AG04449 (cell line): ENCODE measurements around the gene RPN2.

Source experiments
- CTCF ChIA-PET: fragments of 350-600 bp; formaldehyde crosslinking; extraction: SDS; loops from one replicate; lab custom pipeline; 2021; ENCODE audit warnings: antibody characterized with exemption; lab: Yijun Ruan, JAX
- POLR2A ChIA-PET: fragments of 400-600, 350-600 bp; formaldehyde crosslinking; extraction: SDS; loops from one replicate; lab custom pipeline; 2020; ENCODE audit warnings: antibody characterized with exemption, inconsistent platforms; lab: Yijun Ruan, JAX
- DNase-seq: peaks from one replicate; pipeline ENCODE4 v3.0.0-alpha.2; 2010; ENCODE audit warnings: low read depth, low spot score
- H3K4me3 ChIP-seq: 2 replicates; pipeline ENCODE4 v1.5.1; 2011; ENCODE audit warnings: low read depth, mild to moderate bottlenecking, control low read depth, low read length
- CTCF ChIP-seq: IDR thresholded peaks from one replicate; pipeline ENCODE4 v1.5.1; 2011; ENCODE audit warnings: mild to moderate bottlenecking, moderate library complexity, low read length, control low read depth, inconsistent platforms; ENCODE audit not compliant: insufficient read depth; ENCODE audit errors: missing control alignments

RPN2 gene

GRCh38 chr20:37270576-37271420 lies 91.7 kb downstream of the RPN2 start:
- ChIA-PET POLR2A (interaction anchor here (0.9 kb wide), 1 partner anchor 12 kb away, joined by 3 read pairs; no protein-coding TSS in a partner anchor), CTCF (interaction anchor here (0.9 to 11.2 kb wide), 24 partner anchors 8 to 277 kb away, joined by 3 to 283 read pairs (median 7); partner anchors contain the start of genes BLCAP and SRC)
- H3K4me3 ChIP-seq = no peak overlapping the region
- no peak for TF ChIP-seq CTCF
- no peak for DNase-seq

GRCh38 chr20:37271421-37271768 lies 92.3 kb downstream of the RPN2 start:
- ChIA-PET CTCF (interaction anchor here (1.3 to 11.2 kb wide), 11 partner anchors 7 to 277 kb away, joined by 3 to 283 read pairs (median 33); partner anchors contain the start of gene BLCAP), POLR2A (interaction anchor here (0.9 kb wide), 1 partner anchor 11 kb away, joined by 3 read pairs; no protein-coding TSS in a partner anchor)
- no peak for TF ChIP-seq CTCF
- no peak overlapping the region for H3K4me3 ChIP-seq
- DNase-seq = no peak

- POLR2A ChIA-PET = no interaction called here
Measured at GRCh38 chr20:37273988-37274387, 94.9 kb downstream of the RPN2 start.

GRCh38 chr20:37274851-37275524 lies 95.9 kb downstream of the RPN2 start:
- no peak for DNase-seq
- TF ChIP-seq CTCF = no peak
- CTCF ChIA-PET = interaction anchor here (5.9 to 17.6 kb wide), 2 partner anchors 109 to 259 kb away, joined by 61 to 326 read pairs; no protein-coding TSS in a partner anchor
- POLR2A ChIA-PET = no interaction called here
- no peak overlapping the region for H3K4me3 ChIP-seq

More at GRCh38 chr20:37273988-37274387, 94.9 kb downstream of the RPN2 start:
- CTCF ChIA-PET = interaction anchor here (1.0 to 17.6 kb wide), 3 partner anchors 8 to 256 kb away, joined by 3 to 326 read pairs (median 283); partner anchors contain the start of gene BLCAP
- no peak overlapping the region for H3K4me3 ChIP-seq
- DNase-seq = no peak
- TF ChIP-seq CTCF = no peak

- DNase-seq = no peak
- TF ChIP-seq CTCF = peak; percentile 50
- ChIA-PET POLR2A (interaction anchor here (1.5 kb wide), 1 partner anchor 69 kb away, joined by 3 read pairs; the partner anchor contains the start of gene SRC), CTCF (interaction anchor here (0.8 to 17.6 kb wide), 19 partner anchors 8 to 287 kb away, joined by 3 to 326 read pairs (median 4); no protein-coding TSS in a partner anchor)
- no peak overlapping the region for H3K4me3 ChIP-seq
Measured at GRCh38 chr20:37276494-37277252, 97.5 kb downstream of the RPN2 start.
